GM06990 (cell line): Measurements from ENCODE around the gene CYP2E1.

Source experiments
- DNase-seq: peaks from one replicate; pipeline ENCODE4 v3.0.0-alpha.2; 2011; ENCODE audit not compliant: insufficient read length; ENCODE audit errors: extremely low read depth
- H3K27me3 ChIP-seq: replicated peaks from 2 replicates; pipeline ENCODE4 v1.6.0; 2011; ENCODE audit warnings: low read length; ENCODE audit not compliant: control insufficient read depth, insufficient read depth
- H3K36me3 ChIP-seq: 2 replicates; pipeline ENCODE4 v1.5.1; 2011; ENCODE audit warnings: low read length; ENCODE audit not compliant: control insufficient read depth, insufficient read depth
- H3K4me3 ChIP-seq: replicated peaks from 2 replicates; pipeline ENCODE4 v1.5.1; 2011; ENCODE audit warnings: low read depth, mild to moderate bottlenecking, control low read depth, low read length
- TF ChIP-seq, protein P1 (sequence below): IDR thresholded peaks from 2 replicates; pipeline ENCODE4 v1.5.1; 2011; ENCODE audit warnings: low read length, control low read depth, mild to moderate bottlenecking, inconsistent platforms; ENCODE audit not compliant: insufficient read depth, poor library complexity, severe bottlenecking

The CYP2E1 gene

DNA sequence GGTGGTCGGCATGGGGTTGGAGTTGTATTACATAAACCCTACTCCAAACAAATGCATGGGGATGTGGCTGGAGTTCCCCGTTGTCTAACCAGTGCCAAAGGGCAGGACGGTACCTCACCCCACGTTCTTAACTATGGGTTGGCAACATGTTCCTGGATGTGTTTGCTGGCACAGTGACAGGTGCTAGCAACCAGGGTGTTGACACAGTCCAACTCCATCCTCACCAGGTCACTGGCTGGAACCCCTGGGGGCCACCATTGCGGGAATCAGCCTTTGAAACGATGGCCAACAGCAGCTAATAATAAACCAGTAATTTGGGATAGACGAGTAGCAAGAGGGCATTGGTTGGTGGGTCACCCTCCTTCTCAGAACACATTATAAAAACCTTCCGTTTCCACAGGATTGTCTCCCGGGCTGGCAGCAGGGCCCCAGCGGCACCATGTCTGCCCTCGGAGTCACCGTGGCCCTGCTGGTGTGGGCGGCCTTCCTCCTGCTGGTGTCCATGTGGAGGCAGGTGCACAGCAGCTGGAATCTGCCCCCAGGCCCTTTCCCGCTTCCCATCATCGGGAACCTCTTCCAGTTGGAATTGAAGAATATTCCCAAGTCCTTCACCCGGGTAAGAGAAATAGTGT lies at the start of gene CYP2E1:
Gene CYP2E1, plus strand, starts transcription at position 407 of the 632 bp plus-strand sequence. Its CDS starts 33 bp downstream, at position 440.
- no peaks in the 10 kb centered on the region; the same call in none of the 2 replicates for H3K27me3 ChIP-seq
- TF ChIP-seq, protein P1, sequence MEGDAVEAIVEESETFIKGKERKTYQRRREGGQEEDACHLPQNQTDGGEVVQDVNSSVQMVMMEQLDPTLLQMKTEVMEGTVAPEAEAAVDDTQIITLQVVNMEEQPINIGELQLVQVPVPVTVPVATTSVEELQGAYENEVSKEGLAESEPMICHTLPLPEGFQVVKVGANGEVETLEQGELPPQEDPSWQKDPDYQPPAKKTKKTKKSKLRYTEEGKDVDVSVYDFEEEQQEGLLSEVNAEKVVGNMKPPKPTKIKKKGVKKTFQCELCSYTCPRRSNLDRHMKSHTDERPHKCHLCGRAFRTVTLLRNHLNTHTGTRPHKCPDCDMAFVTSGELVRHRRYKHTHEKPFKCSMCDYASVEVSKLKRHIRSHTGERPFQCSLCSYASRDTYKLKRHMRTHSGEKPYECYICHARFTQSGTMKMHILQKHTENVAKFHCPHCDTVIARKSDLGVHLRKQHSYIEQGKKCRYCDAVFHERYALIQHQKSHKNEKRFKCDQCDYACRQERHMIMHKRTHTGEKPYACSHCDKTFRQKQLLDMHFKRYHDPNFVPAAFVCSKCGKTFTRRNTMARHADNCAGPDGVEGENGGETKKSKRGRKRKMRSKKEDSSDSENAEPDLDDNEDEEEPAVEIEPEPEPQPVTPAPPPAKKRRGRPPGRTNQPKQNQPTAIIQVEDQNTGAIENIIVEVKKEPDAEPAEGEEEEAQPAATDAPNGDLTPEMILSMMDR, result no peak
- H3K36me3 ChIP-seq, result no peaks in the 10 kb centered on the region
- H3K4me3 ChIP-seq, result no peak within 1 kb of the TSS
- DNase-seq, result no peak

GRCh38 chr10:133481086-133481643 lies 46.0 kb upstream of the CYP2E1 start:
- TF ChIP-seq, protein P1, result no peak
- no peak for DNase-seq
- H3K27me3 ChIP-seq, result no peaks in the 10 kb centered on the region
- H3K4me3 ChIP-seq, result no peak overlapping the region
- H3K36me3 ChIP-seq, result no peaks in the 10 kb centered on the region

DNA sequence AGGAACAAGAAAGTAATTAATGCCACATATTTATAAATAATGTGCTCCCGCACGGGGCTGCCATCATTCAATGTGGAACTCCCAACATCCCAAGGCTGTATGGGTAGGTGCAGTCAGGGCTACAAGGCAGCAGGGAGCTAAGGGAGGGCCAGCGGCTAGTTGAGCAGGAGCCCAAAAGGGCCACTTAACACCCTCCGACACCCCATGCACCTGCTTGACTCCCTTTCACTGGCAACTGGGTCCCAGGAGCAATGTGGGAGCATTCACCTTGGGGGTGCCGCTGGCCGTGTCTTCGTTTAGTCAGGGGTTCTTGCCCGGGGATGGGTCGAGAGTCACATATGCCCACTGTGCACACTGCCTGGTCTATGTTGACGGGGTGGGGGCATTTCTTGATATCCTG lies 45.5 kb upstream of the CYP2E1 start:
- H3K4me3 ChIP-seq, result no peak overlapping the region
- TF ChIP-seq, protein P1, result no peak
- DNase-seq, result no peak
- H3K27me3 ChIP-seq, result no peaks in the 10 kb centered on the region
- H3K36me3 ChIP-seq, result no peaks in the 10 kb centered on the region

DNA sequence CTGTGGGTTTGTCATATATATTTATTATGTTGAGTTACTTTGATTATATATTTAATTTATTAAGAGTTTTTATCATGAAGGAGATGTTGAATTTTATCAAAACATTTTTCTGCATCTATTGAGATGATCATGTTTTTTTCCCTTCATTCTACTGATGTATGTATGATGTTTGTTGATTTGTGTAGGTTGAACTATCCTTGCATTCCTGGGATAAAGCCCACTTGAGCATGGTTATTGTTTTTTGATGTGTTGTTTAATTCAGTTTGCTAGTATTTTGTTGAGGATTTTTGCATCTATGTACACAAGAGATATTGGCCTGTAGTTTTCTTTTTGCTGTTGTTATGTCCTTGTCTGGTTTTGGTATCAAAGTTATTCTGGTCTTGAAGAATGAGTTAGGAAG lies 42.3 kb upstream of the CYP2E1 start:
- Histone ChIP-seq H3K4me3 (no peak overlapping the region), H3K36me3 (no peaks in the 10 kb centered on the region), H3K27me3 (no peaks in the 10 kb centered on the region)
- TF ChIP-seq, protein P1, result no peak
- no peak for DNase-seq

DNA sequence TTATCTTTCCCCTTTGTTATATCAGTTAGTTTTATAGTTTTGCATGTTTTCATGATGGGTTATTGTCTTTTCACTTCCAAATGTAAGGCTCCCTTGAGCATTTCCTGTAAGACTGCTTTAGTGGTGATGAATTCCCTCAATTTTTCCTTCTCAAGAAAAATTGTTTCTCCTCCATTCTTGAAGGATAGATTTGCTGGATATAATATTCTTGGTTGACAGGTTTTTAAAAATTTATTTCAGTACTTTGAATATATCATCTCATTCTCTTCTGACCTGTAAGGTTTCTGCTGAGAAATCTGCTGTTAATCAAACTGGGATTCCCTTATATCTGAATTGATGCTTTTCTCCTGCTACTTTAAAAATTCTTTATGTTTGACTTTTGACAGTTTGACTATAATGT lies 40.1 kb upstream of the CYP2E1 start:
- no peak for DNase-seq
- H3K27me3 ChIP-seq, result no peaks in the 10 kb centered on the region
- TF ChIP-seq, protein P1, result no peak
- no peak overlapping the region for H3K4me3 ChIP-seq
- no peaks in the 10 kb centered on the region for H3K36me3 ChIP-seq
